GM12878 (cell line): Measurements from ENCODE around the gene TNNT3. TPM values are rescaled to one million over a fixed set of nuclear protein-coding genes. Genes with fewer than 3 reads are reported as not detected.

Experiments used
- ATAC-seq: fragments of 200-7000 bp; cut with Tn5 transposase; 3 replicates; pipeline ENCODE4 v1.9.1; 2020; ENCODE audit warnings: mild to moderate bottlenecking, moderate library complexity
- BruUV-seq: library from RNA; stranded (reverse); fragments of 400-500 nt; replicated peaks from 2 replicates; lab custom pipeline; 2021; lab: Mats Ljungman, UMichigan
- CTCF ChIA-PET: fragments of 300-600 bp; sonication (Branson Sonifier 250); formaldehyde crosslinking; extraction: SDS; loops from one replicate; lab custom pipeline; 2021; ENCODE audit warnings: inconsistent platforms; lab: Yijun Ruan, JAX
- POLR2A ChIA-PET: fragments of 350-600 bp; formaldehyde crosslinking; extraction: SDS; loops from one replicate; lab custom pipeline; 2021; ENCODE audit warnings: inconsistent platforms; lab: Charles Lee
- RAD21 ChIA-PET: fragments of 300-600 bp; sonication (Branson Sonifier 250); formaldehyde crosslinking; loops from one replicate; lab custom pipeline; 2023; ENCODE audit warnings: antibody characterized with exemption; ENCODE audit not compliant: unreplicated experiment; lab: Charles Lee
- SMC1A ChIA-PET: fragments of 300-600 bp; sonication (Branson Sonifier 250); formaldehyde crosslinking; loops from one replicate; lab custom pipeline; 2023; ENCODE audit not compliant: unreplicated experiment, uncharacterized antibody; lab: Charles Lee
- DNase-seq: peaks from one replicate; pipeline ENCODE4 v3.0.0-alpha.2; 2011; ENCODE audit warnings: low read depth, low spot score
- FAIRE-seq: peaks from 3 replicates; lab custom pipeline; 2011; peaks lifted over from hg19 to GRCh38; lab: Jason Lieb, UNC
- H2AFZ ChIP-seq: 2 replicates; pipeline ENCODE4 v1.6.0; 2011; ENCODE audit warnings: low read depth, low read length, control low read depth; ENCODE audit not compliant: control insufficient read depth
- H3K27ac ChIP-seq: 2 replicates; pipeline ENCODE4 v1.5.1; 2011; ENCODE audit warnings: control low read depth; ENCODE audit not compliant: control insufficient read depth, insufficient read depth
- H3K27me3 ChIP-seq, 2 experiments: replicated peaks in 1 of 2; 2 replicates each; pipeline versions ENCODE4 v1.6.0 to v1.6.1; 2011; ENCODE audit warnings: low read length in 1 of 2; ENCODE audit not compliant: control insufficient read depth in 2 of 2, insufficient read depth in 2 of 2
- H3K36me3 ChIP-seq, 2 experiments: 2 replicates each; pipeline ENCODE4 v1.5.1; 2011; ENCODE audit warnings: low read length in 1 of 2; ENCODE audit not compliant: control insufficient read depth in 2 of 2, insufficient read depth in 2 of 2
- H3K4me1 ChIP-seq: 2 replicates; pipeline ENCODE4 v1.6.1; 2011; ENCODE audit warnings: mild to moderate bottlenecking, low read length, moderate library complexity, mixed read lengths; ENCODE audit not compliant: control insufficient read depth, insufficient read depth
- H3K4me2 ChIP-seq: 2 replicates; pipeline ENCODE4 v1.6.0; 2011; ENCODE audit warnings: control low read depth; ENCODE audit not compliant: control insufficient read depth, insufficient read depth
- H3K4me3 ChIP-seq: fragments of 200-600 bp; sonication (generic); 2 replicates; pipeline ENCODE4 v1.5.1; 2016
- H3K79me2 ChIP-seq: 2 replicates; pipeline ENCODE4 v1.6.0; 2011; ENCODE audit warnings: low read length; ENCODE audit not compliant: control insufficient read depth, insufficient read depth
- H3K9ac ChIP-seq: 2 replicates; pipeline ENCODE4 v1.8.0; 2011; ENCODE audit warnings: low read length, control low read depth, mixed read lengths; ENCODE audit not compliant: control insufficient read depth, insufficient read depth
- H3K9me3 ChIP-seq: replicated peaks from 3 replicates; pipeline ENCODE4 v1.5.1; 2011; ENCODE audit warnings: mild to moderate bottlenecking, low read length; ENCODE audit not compliant: control insufficient read depth, insufficient read depth
- H4K20me1 ChIP-seq: 2 replicates; pipeline ENCODE4 v1.6.0; 2011; ENCODE audit not compliant: control insufficient read depth, insufficient read depth
- BRCA1 ChIP-seq: IDR thresholded peaks from 2 replicates; pipeline ENCODE4 v1.6.1; 2011; ENCODE audit warnings: low read depth, low read length, improper control_type of control experiment
- CHD1 ChIP-seq: IDR thresholded peaks from 2 replicates; pipeline ENCODE4 v1.6.1; 2012; ENCODE audit warnings: low read depth, low read length, improper control_type of control experiment
- JUNB ChIP-seq: IDR thresholded peaks from 2 replicates; pipeline ENCODE4 v1.6.1; 2016; ENCODE audit warnings: antibody characterized with exemption, mild to moderate bottlenecking
- MEF2B ChIP-seq: fragments of 450-650 bp; IDR thresholded peaks from 2 replicates; pipeline ENCODE4 v1.6.1; 2018; ENCODE audit warnings: mild to moderate bottlenecking, moderate library complexity; ENCODE audit not compliant: partially characterized antibody, poor library complexity, severe bottlenecking
- NRF1 ChIP-seq: conservative IDR thresholded peaks from 2 replicates; pipeline ENCODE4 v1.6.1; 2011; ENCODE audit warnings: mild to moderate bottlenecking, low read depth, low read length, improper control_type of control experiment
- POU2F2 ChIP-seq: IDR thresholded peaks from 3 replicates; pipeline ENCODE4 v1.6.1; 2011; ENCODE audit warnings: low read depth, mild to moderate bottlenecking, low read length, borderline replicate concordance
- TCF7 ChIP-seq: IDR thresholded peaks from 2 replicates; pipeline ENCODE4 v1.6.1; 2014; ENCODE audit warnings: antibody characterized with exemption, borderline replicate concordance
- ZBTB4 ChIP-seq: fragments of 450-650 bp; formaldehyde crosslinking; IDR thresholded peaks from 2 replicates; pipeline ENCODE4 v1.4.0; 2022; ENCODE audit warnings: mild to moderate bottlenecking, moderate library complexity
- ZNF384 ChIP-seq: IDR thresholded peaks from 2 replicates; pipeline ENCODE4 v1.6.1; 2012; ENCODE audit warnings: low read depth, mild to moderate bottlenecking, low read length, improper control_type of control experiment, borderline replicate concordance
- WGBS: methylation state at CpG from one replicate; pipeline ENCODE4 v1.1.6; 2016; ENCODE audit warnings: low lambda C conversion rate; ENCODE audit not compliant: insufficient replicate concordance, insufficient coverage; ENCODE audit errors: missing lambda C conversion rate; 5-methylcytosine and 5-hydroxymethylcytosine counted together
- in situ Hi-C: fragments of 300-500 bp; cut with MboI; formaldehyde crosslinking; loops from 9 replicates; pipeline ENCODE4 v1.14.3; 2018; ENCODE audit warnings: mixed read lengths
- intact Hi-C: fragments of 100-400 bp; cut with micrococcal nuclease; formaldehyde crosslinking; loops from one replicate; pipeline ENCODE4 v1.14.2; 2022; ENCODE audit not compliant: unreplicated experiment
- polyA plus RNA-seq, 11 experiments: library from polyadenylated mRNA; depleted of rRNA in 4 of 11; unstranded in 6 of 11; stranded (reverse) in 5 of 11; fragments of >200 nt; fragmentation: Nextera tagmentation in 4 of 11; fragmentation: Illumina TruSeq in 1 of 11; extraction: Ambion mirVana in 4 of 11; extraction: Trizol in 1 of 11; gene quantifications; 1 replicate in 1 of 11; 2 replicates in 10 of 11; pipeline versions ENCODE4 v1.2.1 to v1.2.3, GENCODE V29; 2011 to 2016; ENCODE audit warnings: inconsistent platforms in 2 of 11, missing spikeins in 2 of 11, low read depth in 1 of 11
- total RNA-seq, 4 experiments: library from RNA; depleted of rRNA in 3 of 4; stranded (reverse); fragments of >200 nt in 3 of 4; fragmentation: Illumina TruSeq in 1 of 4; extraction: Trizol in 1 of 4; gene quantifications; 2 replicates each; pipeline versions ENCODE4 v1.2.1 to v1.2.3, GENCODE V29; 2013 to 2021

The TNNT3 gene
- total and polyA plus RNA-seq, 10 of the 15 experiments (the other 5 are each of a cell fraction or from before 2014, with no cell fraction given), result 0.40 to 0.50 TPM; not detected in 8

GRCh38 chr11:1949302-1949701 lies 29.8 kb downstream of the TNNT3 start:
- H3K36me3 ChIP-seq, result no peaks in the 10 kb centered on the region
- ChIA-PET CTCF (interaction anchor here (1.0 to 1.7 kb wide), 3 partner anchors 46 to 297 kb away, joined by 4 to 5 read pairs (median 5); no protein-coding TSS in a partner anchor), RAD21 (interaction anchor here (1.8 kb wide), 1 partner anchor 117 kb away, joined by 3 read pairs; no protein-coding TSS in a partner anchor), POLR2A (no interaction called here), SMC1A (interaction anchor here (1.7 kb wide), 1 partner anchor 99 kb away, joined by 5 read pairs; no protein-coding TSS in a partner anchor)
- intact Hi-C loops, result no loop called here
- BruUV-seq, result no TSS peak
- ATAC-seq (no peak), FAIRE-seq (no peak), DNase-seq (no peak)
- no peaks in the 10 kb centered on the region for H3K4me1 ChIP-seq
- H3K27me3 ChIP-seq, result no peaks in the 10 kb centered on the region
- in situ Hi-C loops, result no loop called here
- H3K9ac ChIP-seq, result no peak overlapping the region
- H3K4me3 ChIP-seq, result no peak overlapping the region
- TF ChIP-seq NRF1 (no peak), MEF2B (no peak), CHD1 (no peak), ZNF384 (no peak), BRCA1 (no peak), TCF7 (no peak), POU2F2 (no peak), JUNB (no peak), ZBTB4 (CRISPR knock-in tag) (no peak)
- H3K79me2 ChIP-seq, result no peaks in the 10 kb centered on the region
- H4K20me1 ChIP-seq, result no peaks in the 10 kb centered on the region
- no peaks in the 10 kb centered on the region for H3K9me3 ChIP-seq
- no peak overlapping the region for H2AFZ ChIP-seq
- no CpG with 5 or more reads among the region's 6 CpGs for WGBS
- H3K4me2 ChIP-seq, result no peak overlapping the region
- no peak overlapping the region for H3K27ac ChIP-seq
